A673 (cell line): ENCODE data around the gene SPEF1. TPM values are rescaled to one million over a fixed set of nuclear protein-coding genes. Genes with fewer than 3 reads are reported as not detected.

Experiments used
- BruUV-seq: library from RNA; stranded (reverse); fragments of 400-500 nt; replicated peaks from 2 replicates; lab custom pipeline; 2021; lab: Mats Ljungman, UMichigan
- CTCF ChIA-PET: fragments of 300-600 bp; sonication (Branson Sonifier 250); formaldehyde crosslinking; loops from one replicate; lab custom pipeline; 2022; ENCODE audit warnings: antibody characterized with exemption; lab: Charles Lee
- POLR2A ChIA-PET: fragments of 300-600 bp; sonication (Branson Sonifier 250); formaldehyde crosslinking; loops from one replicate; lab custom pipeline; 2022; ENCODE audit warnings: antibody characterized with exemption; ENCODE audit not compliant: low non-redundant PET; lab: Charles Lee
- DNase-seq: peaks from one replicate; pipeline ENCODE4 v3.0.0-alpha.2; 2015; ENCODE audit warnings: low spot score
- H3K27ac ChIP-seq: fragments of 200-600 bp; sonication (generic); 2 replicates; pipeline ENCODE4 v1.5.1; 2016; ENCODE audit warnings: mixed run types, low read depth, mild to moderate bottlenecking, mixed read lengths, antibody characterized with exemption, low read length; ENCODE audit not compliant: poor library complexity, severe bottlenecking
- H3K27me3 ChIP-seq: fragments of 200-600 bp; sonication (generic); replicated peaks from 2 replicates; pipeline ENCODE4 v1.6.1; 2017; ENCODE audit warnings: mixed run types, low read depth, mild to moderate bottlenecking, mixed read lengths, antibody characterized with exemption, low read length; ENCODE audit not compliant: insufficient read depth, poor library complexity
- H3K36me3 ChIP-seq: fragments of 200-600 bp; sonication (generic); 2 replicates; pipeline ENCODE4 v1.6.1; 2016; ENCODE audit warnings: mixed run types, mild to moderate bottlenecking, mixed read lengths, antibody characterized with exemption, low read length; ENCODE audit not compliant: insufficient read depth, poor library complexity, severe bottlenecking
- H3K4me1 ChIP-seq: fragments of 200-600 bp; sonication (generic); 2 replicates; pipeline ENCODE4 v1.6.1; 2017; ENCODE audit warnings: mixed run types, mild to moderate bottlenecking, mixed read lengths, antibody characterized with exemption, low read length; ENCODE audit not compliant: insufficient read depth, poor library complexity, severe bottlenecking
- H3K4me3 ChIP-seq: fragments of 200-600 bp; sonication (generic); 2 replicates; pipeline ENCODE4 v1.5.1; 2016; ENCODE audit warnings: low read depth, mixed run types, mild to moderate bottlenecking, mixed read lengths, low read length; ENCODE audit not compliant: poor library complexity, severe bottlenecking
- H3K9me3 ChIP-seq: fragments of 200-600 bp; sonication (generic); 2 replicates; pipeline ENCODE4 v1.6.1; 2016; ENCODE audit warnings: mixed run types, low read depth, mild to moderate bottlenecking, mixed read lengths, antibody characterized with exemption, low read length; ENCODE audit not compliant: poor library complexity, severe bottlenecking
- EZH2 ChIP-seq: fragments of 200-600 bp; sonication (generic); IDR thresholded peaks from 2 replicates; pipeline ENCODE4 v1.6.1; 2017; ENCODE audit warnings: borderline replicate concordance, low read depth, mild to moderate bottlenecking, mixed read lengths, antibody characterized with exemption, low read length; ENCODE audit not compliant: poor library complexity, severe bottlenecking
- intact Hi-C: fragments of 100-400 bp; cut with micrococcal nuclease; formaldehyde crosslinking; loops from one replicate; pipeline ENCODE4 v1.10.0; 2022; ENCODE audit not compliant: unreplicated experiment
- total RNA-seq: library from RNA; stranded (reverse); gene quantifications from 2 replicates; pipeline ENCODE4 v1.2.3, GENCODE V29; 2021
- TF ChIP-seq, protein P1 (sequence below): fragments of 300-800, 200-600 bp; sonication (generic); conservative IDR thresholded peaks from 2 replicates; pipeline ENCODE4 v1.5.1; 2017; ENCODE audit warnings: low read depth, mild to moderate bottlenecking, antibody characterized with exemption, low read length, moderate library complexity, mixed read lengths

The SPEF1 gene
- total RNA-seq, 1 experiment from 2014 or later, result 0.49 TPM

DNA sequence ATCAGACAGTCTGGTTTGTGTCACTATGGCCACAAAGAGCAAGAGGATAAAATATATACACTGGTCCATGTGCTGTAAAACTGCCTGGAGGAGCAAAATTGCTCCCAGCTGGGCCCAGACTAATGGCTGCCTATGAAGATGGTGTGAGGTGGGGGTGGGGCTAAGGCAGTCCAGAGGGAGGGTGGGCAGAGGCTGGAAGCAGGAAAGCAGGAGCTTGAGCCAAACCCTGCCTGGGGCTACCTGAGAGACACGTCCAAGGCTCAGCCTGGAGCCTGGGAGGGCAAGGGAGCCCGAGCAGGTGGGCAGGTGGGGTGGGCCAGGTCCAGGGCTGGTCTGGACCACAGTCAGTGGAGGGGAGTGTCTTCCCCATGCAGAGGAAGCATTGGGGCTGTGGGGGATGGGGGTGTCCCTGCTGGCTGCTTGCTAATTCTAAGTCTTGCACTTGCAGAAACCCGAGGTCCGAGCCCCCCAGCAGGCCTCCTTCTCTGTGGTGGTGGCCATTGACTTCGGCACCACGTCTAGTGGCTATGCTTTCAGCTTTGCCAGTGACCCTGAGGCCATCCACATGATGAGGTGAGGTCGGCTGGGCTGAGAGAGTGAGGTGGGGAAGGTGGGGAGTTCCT is 39.3 kb downstream of the SPEF1 start:
- no TSS peak for BruUV-seq
- Histone ChIP-seq H3K4me1 (no peaks in the 10 kb centered on the region), H3K4me3 (no peak overlapping the region), H3K27me3 (no peaks in the 10 kb centered on the region), H3K36me3 (no peaks in the 10 kb centered on the region), H3K27ac (no peak overlapping the region), H3K9me3 (no peaks in the 10 kb centered on the region)
- TF ChIP-seq, protein P1, sequence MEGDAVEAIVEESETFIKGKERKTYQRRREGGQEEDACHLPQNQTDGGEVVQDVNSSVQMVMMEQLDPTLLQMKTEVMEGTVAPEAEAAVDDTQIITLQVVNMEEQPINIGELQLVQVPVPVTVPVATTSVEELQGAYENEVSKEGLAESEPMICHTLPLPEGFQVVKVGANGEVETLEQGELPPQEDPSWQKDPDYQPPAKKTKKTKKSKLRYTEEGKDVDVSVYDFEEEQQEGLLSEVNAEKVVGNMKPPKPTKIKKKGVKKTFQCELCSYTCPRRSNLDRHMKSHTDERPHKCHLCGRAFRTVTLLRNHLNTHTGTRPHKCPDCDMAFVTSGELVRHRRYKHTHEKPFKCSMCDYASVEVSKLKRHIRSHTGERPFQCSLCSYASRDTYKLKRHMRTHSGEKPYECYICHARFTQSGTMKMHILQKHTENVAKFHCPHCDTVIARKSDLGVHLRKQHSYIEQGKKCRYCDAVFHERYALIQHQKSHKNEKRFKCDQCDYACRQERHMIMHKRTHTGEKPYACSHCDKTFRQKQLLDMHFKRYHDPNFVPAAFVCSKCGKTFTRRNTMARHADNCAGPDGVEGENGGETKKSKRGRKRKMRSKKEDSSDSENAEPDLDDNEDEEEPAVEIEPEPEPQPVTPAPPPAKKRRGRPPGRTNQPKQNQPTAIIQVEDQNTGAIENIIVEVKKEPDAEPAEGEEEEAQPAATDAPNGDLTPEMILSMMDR, result no peak
- no peak for TF ChIP-seq EZH2
- intact Hi-C loops, result no loop called here
- CTCF ChIA-PET, result interaction anchor here (0.7 to 1.1 kb wide), 2 partner anchors 11 to 45 kb away, joined by 3 to 6 read pairs; no protein-coding TSS in a partner anchor
- no peak for DNase-seq
- POLR2A ChIA-PET, result no interaction called here

DNA sequence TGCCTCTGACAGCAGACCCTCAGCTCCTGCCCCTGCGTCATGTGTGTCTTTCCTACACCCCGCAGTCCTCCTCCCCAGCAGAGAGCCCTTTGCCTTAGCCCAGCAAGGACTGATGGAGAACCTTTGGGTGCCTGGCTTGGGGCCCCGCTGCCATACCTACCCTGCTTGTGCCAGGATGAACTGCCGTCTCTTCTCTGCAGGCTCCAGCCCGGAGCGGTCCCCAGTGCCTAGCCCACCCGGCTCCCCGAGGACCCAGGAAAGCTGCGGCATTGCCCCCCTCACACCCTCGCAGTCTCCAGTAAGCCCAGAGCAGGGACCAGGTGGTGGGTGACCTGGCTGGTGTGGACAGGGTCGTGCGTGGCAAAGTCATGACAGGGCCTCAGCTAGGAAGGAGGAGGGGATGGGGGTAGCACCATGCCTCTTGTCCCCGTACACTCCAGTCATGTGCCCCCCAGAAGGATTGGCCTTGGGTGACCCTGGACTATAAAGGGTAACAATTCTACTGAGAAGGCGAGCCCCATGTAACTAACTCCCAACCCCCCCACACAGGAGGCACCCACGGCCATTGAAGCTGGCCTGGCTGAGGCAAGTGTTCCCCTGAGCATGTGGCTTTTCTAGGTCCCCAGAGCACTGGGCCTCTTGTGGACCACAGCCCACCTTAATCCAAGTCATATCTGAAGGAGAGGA is 40.5 kb downstream of the SPEF1 start:
- H3K4me1 ChIP-seq, result no peaks in the 10 kb centered on the region
- H3K27me3 ChIP-seq, result no peaks in the 10 kb centered on the region
- H3K36me3 ChIP-seq, result no peaks in the 10 kb centered on the region
- H3K27ac ChIP-seq, result no peak overlapping the region
- no peak for DNase-seq
- CTCF ChIA-PET, result interaction anchor here (0.6 to 0.7 kb wide), 2 partner anchors 44 to 550 kb away, joined by 5 to 6 read pairs; no protein-coding TSS in a partner anchor
- TF ChIP-seq EZH2, result no peak
- TF ChIP-seq, protein P1, result no peak
- POLR2A ChIA-PET, result interaction anchor here (0.9 kb wide), 1 partner anchor 16 kb away, joined by 12 read pairs; no protein-coding TSS in a partner anchor
- no peak overlapping the region for H3K4me3 ChIP-seq
- no TSS peak for BruUV-seq
- intact Hi-C loops, result no loop called here
- H3K9me3 ChIP-seq, result no peaks in the 10 kb centered on the region

DNA sequence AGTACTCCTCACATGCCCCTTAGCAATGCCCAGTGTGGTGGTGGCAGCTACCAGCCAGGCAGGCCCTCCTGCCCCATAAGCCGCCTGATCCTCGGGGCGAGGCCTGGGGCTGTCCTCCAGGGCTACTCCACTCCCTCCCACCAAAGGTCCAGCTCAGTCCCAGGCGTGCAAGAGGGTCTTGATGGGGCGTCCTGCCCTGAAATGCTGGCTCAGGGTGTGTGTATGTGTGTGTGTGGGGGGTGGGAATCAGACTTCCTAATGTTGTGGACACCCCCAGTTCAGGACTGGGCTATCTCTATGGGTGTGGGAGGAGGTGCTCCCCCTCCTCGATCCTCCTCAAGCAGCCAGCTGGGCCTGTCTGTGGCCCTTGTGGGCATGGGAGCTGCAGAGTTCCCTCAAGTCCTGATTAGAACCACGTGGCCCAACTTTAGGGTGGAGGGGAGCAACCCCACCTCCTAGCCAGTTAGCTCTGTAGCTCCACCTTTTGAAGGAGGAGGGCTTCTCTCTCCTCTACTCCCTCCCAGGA is 41.3 kb downstream of the SPEF1 start:
- CTCF ChIA-PET, result no interaction called here
- intact Hi-C loops, result no loop called here
- Histone ChIP-seq H3K9me3 (no peaks in the 10 kb centered on the region), H3K4me1 (no peaks in the 10 kb centered on the region), H3K36me3 (no peaks in the 10 kb centered on the region), H3K4me3 (no peak overlapping the region), H3K27me3 (no peaks in the 10 kb centered on the region), H3K27ac (no peak overlapping the region)
- BruUV-seq, result no TSS peak
- POLR2A ChIA-PET, result no interaction called here
- no peak for DNase-seq
- TF ChIP-seq EZH2, result no peak
- TF ChIP-seq, protein P1, result no peak
